Measurements from ENCODE around the gene GTF2B.
"Not testable (repeated sequence)": the region's sequence is repeated elsewhere in the genome, so short reads cannot be mapped to it uniquely, and the experiment has no call there.

- not testable (repeated sequence) for TF ChIP-seq POLR2A (IDR thresholded peaks at IDR 0.05; ENCODE audit: low read length); GATA1 (IDR thresholded peaks at IDR 0.05; ENCODE audit: low read depth, low read length)
Observed at GRCh38 chr1:88938528-88938927, 47.2 kb upstream of the GTF2B start.

Measured in erythroblast (primary cell).